T-cell (primary cell): ENCODE results near the gene ZMYM5. TPM values are rescaled to one million over a fixed set of nuclear protein-coding genes. Genes with fewer than 3 reads are reported as not detected.
A peak's percentile ranks its signal among the peaks of the same experiment; 100 is the strongest.
"Not testable (repeated sequence)": the region's sequence is repeated elsewhere in the genome, so short reads cannot be mapped to it uniquely, and the experiment has no call there.

Experiments used
- ATAC-seq, 4 experiments: fragments of 200-7000 bp in 3 of 4; fragments of 150-1000 bp in 1 of 4; cut with Tn5 transposase; replicated peaks in 1 of 4; 1 replicate in 3 of 4; 2 replicates in 1 of 4; pipeline ENCODE4 v1.10.0; 2021; ENCODE audit warnings: moderate library complexity in 3 of 4, mild to moderate bottlenecking in 2 of 4, moderate number of reproducible peaks in 1 of 4
- CTCF ChIA-PET, 2 donors: fragments of 300-600 bp; sonication (Branson Sonifier 250); formaldehyde crosslinking; loops; one replicate each; lab custom pipeline; 2022; ENCODE audit warnings: antibody characterized with exemption in 2 of 2; lab: Charles Lee
- POLR2A ChIA-PET, 2 donors: fragments of 300-600 bp; sonication (Branson Sonifier 250); formaldehyde crosslinking; loops; one replicate each; lab custom pipeline; 2022; ENCODE audit warnings: antibody characterized with exemption in 2 of 2; lab: Charles Lee
- DNase-seq, 35 experiments: peaks; one replicate each; pipeline versions ENCODE4 v3.0.0 to v3.0.0-alpha.2; 2013 to 2023
- H3K27ac ChIP-seq: one replicate; pipeline ENCODE4 v1.5.1; 2013; ENCODE audit warnings: low read length
- H3K27me3 ChIP-seq, 2 experiments: replicated peaks in 1 of 2; 1 replicate in 1 of 2; 2 replicates in 1 of 2; pipeline versions ENCODE4 v1.6.1 to v1.7.0; 2013; ENCODE audit warnings: low read length in 1 of 2, mixed read lengths in 1 of 2; ENCODE audit not compliant: control insufficient read depth in 2 of 2, insufficient read depth in 2 of 2; ENCODE audit errors: extremely low read depth in 1 of 2
- H3K36me3 ChIP-seq, 2 donors: 1 replicate in 1 of 2; 2 replicates in 1 of 2; pipeline versions ENCODE4 v1.6.1 to v1.7.0; 2013; ENCODE audit warnings: low read length in 1 of 2; ENCODE audit not compliant: control insufficient read depth in 2 of 2, insufficient read depth in 1 of 2; ENCODE audit errors: extremely low read depth in 1 of 2
- H3K4me1 ChIP-seq, 2 experiments: 1 replicate in 1 of 2; 2 replicates in 1 of 2; pipeline versions ENCODE4 v1.6.1 to v1.7.0; 2013; ENCODE audit warnings: low read length in 2 of 2, mixed read lengths in 1 of 2; ENCODE audit not compliant: insufficient read depth in 2 of 2, control insufficient read depth in 1 of 2; ENCODE audit errors: extremely low read depth in 1 of 2
- H3K4me3 ChIP-seq, 2 donors: 1 replicate in 1 of 2; 2 replicates in 1 of 2; pipeline versions ENCODE4 v1.5.1 to v1.7.0; 2013; ENCODE audit warnings: mild to moderate bottlenecking in 2 of 2, low read length in 1 of 2, moderate library complexity in 1 of 2; ENCODE audit not compliant: control insufficient read depth in 1 of 2; ENCODE audit errors: extremely low read depth in 1 of 2
- H3K9me3 ChIP-seq: 2 replicates; pipeline ENCODE4 v1.7.0; 2013
- H3K27ac Mint-ChIP-seq, 2 donors: one replicate each; pipeline ENCODE4 v1.8.0; 2020 to 2021; ENCODE audit warnings: mild to moderate bottlenecking in 2 of 2, mixed read lengths in 2 of 2
- H3K27me3 Mint-ChIP-seq, 2 donors: one replicate each; pipeline ENCODE4 v1.8.0; 2021 to 2022; ENCODE audit warnings: mixed read lengths in 2 of 2
- H3K36me3 Mint-ChIP-seq: one replicate; pipeline ENCODE4 v1.8.0; 2021; ENCODE audit warnings: mixed read lengths
- H3K4me1 Mint-ChIP-seq, 3 donors: one replicate each; pipeline ENCODE4 v1.8.0; 2020 to 2022; ENCODE audit warnings: mixed read lengths in 3 of 3, mild to moderate bottlenecking in 1 of 3
- H3K4me3 Mint-ChIP-seq, 3 donors: one replicate each; pipeline ENCODE4 v1.8.0; 2020 to 2022; ENCODE audit warnings: mild to moderate bottlenecking in 3 of 3, mixed read lengths in 3 of 3, moderate library complexity in 3 of 3
- H3K9me3 Mint-ChIP-seq, 3 donors: one replicate each; pipeline ENCODE4 v1.8.0; 2020 to 2022; ENCODE audit warnings: mixed read lengths in 3 of 3
- WGBS: methylation state at CpG from one replicate; pipeline ENCODE4 v1.1.5; 2013; ENCODE audit warnings: missing lambda C conversion rate; ENCODE audit not compliant: insufficient coverage; 5-methylcytosine and 5-hydroxymethylcytosine counted together
- total RNA-seq, 35 experiments: library from RNA in 6 of 35; stranded (reverse) in 6 of 35; fragments of 120-200 nt in 1 of 35; gene quantifications; one replicate each; pipeline versions ENCODE4 v1.2.1 to v1.2.4 and lab custom pipeline; 2013 to 2026

ZMYM5 gene
- total RNA-seq, 5 donors from 2014 or later (not counting 1 experiment from before 2014, with no cell fraction given): 19.2 to 30.9 (median 23.0) TPM

- H3K36me3 ChIP-seq: no peaks in the 10 kb centered on the region
- H3K27me3 Mint-ChIP-seq: no peaks in the 10 kb centered on the region
- ATAC-seq: no peak
Measured at GRCh38 chr13:19781526-19781925, 81.9 kb downstream of the ZMYM5 start.

GRCh38 chr13:19780753-19781418, 82.6 kb downstream of the ZMYM5 start:
- Histone ChIP-seq H3K4me1 (peaks cover 0 to 21% of the 10 kb centered on the region in 2 experiments), H3K4me3 (peak overlapping the region; percentile 93 to 98)
- H3K4me3 Mint-ChIP-seq: peak overlapping the region; percentile 94 to 98 (median 97)
- not testable (repeated sequence) for H3K36me3 ChIP-seq, H3K27me3 Mint-ChIP-seq, H3K9me3 Mint-ChIP-seq, H3K27me3 ChIP-seq, ATAC-seq, H3K9me3 ChIP-seq, H3K27ac ChIP-seq, H3K36me3 Mint-ChIP-seq
- 73% methylated on average over 10 of the region's 22 CpGs for WGBS
- H3K27ac Mint-ChIP-seq: peak overlapping the region; percentile 27 to 48
- ChIA-PET CTCF (interaction anchor here in 1 of 2 donors (0.6 to 1.3 kb wide), 3 partner anchors 8 to 114 kb away, joined by 3 to 4 read pairs (median 3); no protein-coding TSS in a partner anchor), POLR2A (interaction anchor here (0.6 to 0.7 kb wide), 2 partner anchors 9 to 73 kb away, joined by 6 to 8 read pairs; no protein-coding TSS in a partner anchor)
- H3K4me1 Mint-ChIP-seq: peaks cover 14 to 18% (median 16%) of the 10 kb centered on the region in 3 donors
- DNase-seq: peak in 3 of 35 experiments; percentile 6 to 13 (median 12)

More at GRCh38 chr13:19781526-19781925, 81.9 kb downstream of the ZMYM5 start:
- DNase-seq: peak in 1 of 35 experiments; percentile 18
- POLR2A ChIA-PET: interaction anchor here in 1 of 2 donors (0.5 kb wide), 1 partner anchor 23 kb away, joined by 3 read pairs; no protein-coding TSS in a partner anchor
- peak overlapping the region; percentile 98 for H3K27ac Mint-ChIP-seq
- Histone ChIP-seq H3K27ac (peak overlapping the region; percentile 92), H3K4me3 (peak overlapping the region; percentile 93 to 98), H3K9me3 (no peaks in the 10 kb centered on the region), H3K27me3 (no peaks in the 10 kb centered on the region), H3K4me1 (peaks cover 0 to 15% of the 10 kb centered on the region in 2 experiments)
- WGBS: 0% methylated on average over 2 of the region's 9 CpGs
- peaks cover 3% of the 10 kb centered on the region for H3K36me3 Mint-ChIP-seq
- H3K9me3 Mint-ChIP-seq: no peaks in the 10 kb centered on the region
- peak overlapping the region; percentile 94 to 98 (median 97) for H3K4me3 Mint-ChIP-seq
- CTCF ChIA-PET: interaction anchor here (0.6 to 1.3 kb wide), 3 partner anchors 9 to 59 kb away, joined by 3 to 7 read pairs (median 4); no protein-coding TSS in a partner anchor
- H3K4me1 Mint-ChIP-seq: peaks cover 9 to 12% (median 12%) of the 10 kb centered on the region in 3 donors

Other genes starting within 250 kb of the ZMYM5 start
- gene MPHOSPH8, start 230.0 kb downstream of the ZMYM5 start, total RNA-seq: 10 to 100 TPM; 64.5 to 91.3 (median 84.1) TPM
- 10 to 100 TPM; 78.4 to 94.0 (median 87.2) TPM for gene PSPC1, start 80.7 kb downstream of the ZMYM5 start, total RNA-seq
- 100 to 1,000 TPM in 2 of 5 donors, 10 to 100 TPM in 3; 63.6 to 123 (median 83.6) TPM for gene ZMYM2, start 95.1 kb upstream of the ZMYM5 start, total RNA-seq